Esophagus squamous epithelium (tissue), 5 donors: ENCODE data around the gene THAP10. TPM values are rescaled to one million over a fixed set of nuclear protein-coding genes. Genes with fewer than 3 reads are reported as not detected.

ENCODE experiments used
- DNase-seq: peaks from one replicate; lab custom pipeline; 2025; lab: John Stamatoyannopoulos, UW
- H3K27ac ChIP-seq, 4 donors: fragments of 200-600 bp; sonication (generic); one replicate each; pipeline ENCODE4 v1.5.1; 2016 to 2019; ENCODE audit warnings: mild to moderate bottlenecking in 1 of 4
- H3K27me3 ChIP-seq, 4 donors: fragments of 200-600 bp; sonication (generic); 1 replicate in 3 of 4; 2 replicates in 1 of 4; pipeline versions ENCODE4 v1.5.1 to v1.6.0; 2017 to 2021; ENCODE audit warnings: antibody characterized with exemption in 1 of 4
- H3K36me3 ChIP-seq, 3 donors: fragments of 200-600 bp; sonication (generic); one replicate each; pipeline ENCODE4 v1.5.1; 2016 to 2019
- H3K4me1 ChIP-seq, 3 donors: fragments of 200-600 bp; sonication (generic); one replicate each; pipeline ENCODE4 v1.5.1; 2017 to 2019
- H3K4me3 ChIP-seq, 4 donors: fragments of 200-600 bp; sonication (generic); 1 replicate in 3 of 4; 2 replicates in 1 of 4; pipeline ENCODE4 v1.5.1; 2016 to 2019; ENCODE audit warnings: mild to moderate bottlenecking in 2 of 4, moderate library complexity in 1 of 4
- H3K9me3 ChIP-seq, 3 donors: fragments of 200-600 bp; sonication (generic); one replicate each; pipeline ENCODE4 v1.5.1; 2016 to 2019
- POLR2A ChIP-seq, 4 donors: fragments of 450-650 bp; IDR thresholded peaks; one replicate each; pipeline ENCODE4 v1.6.1; 2017; ENCODE audit warnings: antibody characterized with exemption in 4 of 4, mild to moderate bottlenecking in 4 of 4, moderate library complexity in 3 of 4
- WGBS, 2 donors: methylation state at CpG; one replicate each; pipeline ENCODE4 v1.1.5; 2018; 5-methylcytosine and 5-hydroxymethylcytosine counted together
- intact Hi-C: fragments of 100-400 bp; cut with DNase I; formaldehyde crosslinking; loops from one replicate; pipeline ENCODE4 v1.15.0; 2022
- total RNA-seq, 4 donors: library from RNA; depleted of rRNA; stranded (reverse); fragments of >200 nt; gene quantifications; one replicate each; pipeline ENCODE4 v1.1.0, GENCODE V29; 2016
- TF ChIP-seq, protein P1 (sequence below), 6 experiments: fragments of 450-650 bp in 4 of 6; fragments of 200-600 bp in 2 of 6; sonication (generic) in 2 of 6; IDR thresholded peaks; one replicate each; pipeline ENCODE4 v1.5.1; 2016 to 2019; ENCODE audit warnings: antibody characterized with exemption in 6 of 6, mild to moderate bottlenecking in 4 of 6, moderate library complexity in 4 of 6
- donor health status: DM: yes; HTN: yes; CAD: no.

Gene THAP10
- total RNA-seq = 1 to 10 TPM; 1.5 to 3.0 (median 2.3) TPM

DNA sequence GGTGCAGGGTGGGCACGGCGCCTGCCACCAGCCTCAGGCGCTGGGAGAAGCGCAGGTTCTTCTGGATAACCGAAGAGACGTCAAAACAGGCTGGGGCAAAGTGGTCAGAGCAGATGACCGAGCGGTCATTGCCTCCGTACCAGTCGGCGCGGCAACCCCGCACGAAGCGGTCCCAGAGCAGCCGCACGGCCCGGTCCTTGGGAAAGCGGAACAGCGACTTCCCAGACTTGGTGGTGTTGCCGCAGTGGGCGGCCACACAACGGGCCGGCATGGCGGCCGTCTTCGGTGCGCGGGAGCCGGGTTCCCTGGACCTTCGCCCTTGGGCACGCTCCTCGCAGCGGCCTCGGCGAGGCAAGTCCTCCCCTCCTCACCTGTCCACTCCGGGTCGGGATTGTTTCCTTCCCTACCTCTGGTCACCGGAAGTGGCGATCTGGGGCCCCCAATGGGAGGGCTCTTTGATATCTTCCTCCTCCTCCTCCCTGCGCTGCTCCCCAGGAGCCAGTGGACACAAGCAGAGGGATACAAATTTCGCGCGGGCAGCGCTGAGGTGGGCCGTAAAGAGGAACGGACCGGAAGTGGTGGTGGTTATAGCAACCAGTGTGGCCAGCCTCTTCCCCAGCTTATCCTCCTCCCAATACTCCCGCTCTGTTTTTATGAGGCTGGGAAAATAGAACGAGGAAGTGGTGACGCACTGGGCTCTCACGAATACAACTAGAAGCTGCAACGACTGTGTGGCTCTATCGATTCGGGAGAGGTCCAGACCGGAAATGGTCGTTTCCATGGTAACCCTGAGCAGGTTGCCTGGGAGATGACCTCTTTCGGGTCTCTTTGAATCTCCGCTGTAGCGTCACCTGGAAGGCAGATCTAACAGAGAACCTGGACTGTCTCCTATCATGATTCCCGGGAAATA lies at the start of gene THAP10, which contains the start of gene LRRC49:
TSS of gene THAP10 (minus strand) at position 432 of the 910 bp plus-strand sequence. CDS start at position 271, 161 bp downstream.
TSS of gene LRRC49 (plus strand) at position 825 of the 910 bp plus-strand sequence. CDS start at position 894, 69 bp downstream.
- intact Hi-C loops = no loop called here
- H3K27me3 ChIP-seq = no peaks in the 10 kb centered on the region
- no peaks in the 10 kb centered on the region for H3K9me3 ChIP-seq
- DNase-seq = peak; percentile 30
- TF ChIP-seq POLR2A (IDR thresholded peaks at IDR 0.05) = no peak
- TF ChIP-seq, protein P1, sequence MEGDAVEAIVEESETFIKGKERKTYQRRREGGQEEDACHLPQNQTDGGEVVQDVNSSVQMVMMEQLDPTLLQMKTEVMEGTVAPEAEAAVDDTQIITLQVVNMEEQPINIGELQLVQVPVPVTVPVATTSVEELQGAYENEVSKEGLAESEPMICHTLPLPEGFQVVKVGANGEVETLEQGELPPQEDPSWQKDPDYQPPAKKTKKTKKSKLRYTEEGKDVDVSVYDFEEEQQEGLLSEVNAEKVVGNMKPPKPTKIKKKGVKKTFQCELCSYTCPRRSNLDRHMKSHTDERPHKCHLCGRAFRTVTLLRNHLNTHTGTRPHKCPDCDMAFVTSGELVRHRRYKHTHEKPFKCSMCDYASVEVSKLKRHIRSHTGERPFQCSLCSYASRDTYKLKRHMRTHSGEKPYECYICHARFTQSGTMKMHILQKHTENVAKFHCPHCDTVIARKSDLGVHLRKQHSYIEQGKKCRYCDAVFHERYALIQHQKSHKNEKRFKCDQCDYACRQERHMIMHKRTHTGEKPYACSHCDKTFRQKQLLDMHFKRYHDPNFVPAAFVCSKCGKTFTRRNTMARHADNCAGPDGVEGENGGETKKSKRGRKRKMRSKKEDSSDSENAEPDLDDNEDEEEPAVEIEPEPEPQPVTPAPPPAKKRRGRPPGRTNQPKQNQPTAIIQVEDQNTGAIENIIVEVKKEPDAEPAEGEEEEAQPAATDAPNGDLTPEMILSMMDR (IDR thresholded peaks at IDR 0.05) = no peak
- H3K36me3 ChIP-seq = no peaks in the 10 kb centered on the region
- peak within 1 kb of the TSS; percentile 53 to 87 (median 80) for H3K27ac ChIP-seq
- peak within 1 kb of the TSS; percentile 66 to 90 (median 75) for H3K4me3 ChIP-seq
- 0% methylated on average over 13 to 17 of the region's 61 CpGs for WGBS, 2 donors
- peaks cover 7 to 24% (median 8%) of the 10 kb centered on the region in 3 donors for H3K4me1 ChIP-seq

DNA sequence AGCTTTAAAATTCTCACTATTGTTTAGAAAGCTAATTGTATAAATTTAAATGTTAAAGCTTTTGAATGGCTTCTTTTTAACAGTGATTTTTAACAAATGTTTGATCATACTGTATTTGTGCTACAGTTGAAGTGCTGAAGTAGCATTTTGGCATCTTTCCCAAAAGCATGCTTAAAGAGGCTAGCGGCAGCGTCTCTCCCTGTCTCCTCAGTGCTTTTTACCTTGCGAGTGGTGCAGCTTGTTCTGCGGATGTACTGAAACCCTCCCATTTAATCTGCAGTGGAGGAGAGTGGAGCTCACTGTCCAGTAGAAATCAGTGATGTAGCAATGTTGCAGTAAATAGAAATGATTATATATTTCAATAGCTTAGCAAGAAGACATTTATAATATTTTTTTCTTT lies 44.1 kb upstream of the THAP10 start:
- intact Hi-C loops = no loop called here
- 70 to 73% methylated on average over 4 of the region's 4 CpGs for WGBS, 2 donors

DNA sequence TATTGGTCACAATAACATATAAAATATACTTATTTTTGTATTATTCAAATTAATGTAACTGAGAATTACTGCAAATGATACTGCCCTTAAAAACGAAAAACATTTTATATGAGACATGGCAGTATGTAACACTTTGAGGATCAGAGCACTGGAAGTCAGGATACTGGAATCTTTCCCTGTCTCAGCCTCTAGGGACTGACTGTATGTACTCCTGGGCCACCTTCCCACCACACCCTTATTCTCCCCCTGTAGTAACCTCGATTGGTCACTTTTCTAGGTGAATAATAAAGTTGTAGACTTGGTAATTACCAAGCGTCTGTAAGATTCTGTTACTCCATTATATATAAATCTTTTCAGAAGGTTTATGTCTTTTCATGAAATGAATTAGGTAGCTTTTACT lies 43.4 kb upstream of the THAP10 start:
- 80 to 82% methylated on average over 3 of the region's 3 CpGs for WGBS, 2 donors
- DNase-seq = no peak
- H3K36me3 ChIP-seq = no peaks in the 10 kb centered on the region

More for the DNA sequence above, 44.1 kb upstream of the THAP10 start:
- Histone ChIP-seq H3K27ac (no peak overlapping the region), H3K9me3 (no peaks in the 10 kb centered on the region), H3K4me1 (no peaks in the 10 kb centered on the region), H3K27me3 (no peaks in the 10 kb centered on the region), H3K4me3 (no peak overlapping the region), H3K36me3 (no peaks in the 10 kb centered on the region)
- no peak for DNase-seq
- TF ChIP-seq POLR2A (IDR thresholded peaks at IDR 0.05) = no peak
- TF ChIP-seq, protein P1 (IDR thresholded peaks at IDR 0.05) = no peak

DNA sequence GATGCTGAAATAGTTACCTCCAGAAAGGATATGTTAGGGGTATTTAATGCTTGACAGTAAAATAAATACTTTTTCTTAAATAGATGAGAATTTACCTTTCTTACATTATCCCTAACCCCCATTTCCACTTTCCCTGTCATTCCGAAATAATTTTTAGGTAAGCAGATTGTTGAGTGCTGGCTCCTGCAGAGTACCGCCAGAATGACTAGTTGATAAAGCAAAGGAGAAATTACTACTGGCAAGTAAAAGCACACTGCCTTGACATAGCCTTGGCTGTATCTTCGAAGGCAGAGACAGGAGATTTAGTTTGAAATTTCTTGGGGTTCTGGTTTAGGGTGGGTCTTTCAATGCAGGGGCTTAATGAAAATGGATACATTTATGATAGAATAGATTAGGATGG lies 41.2 kb upstream of the THAP10 start:
- intact Hi-C loops = no loop called here

More for the DNA sequence above, 43.4 kb upstream of the THAP10 start:
- Histone ChIP-seq H3K27ac (no peak overlapping the region), H3K4me3 (no peak overlapping the region), H3K4me1 (no peaks in the 10 kb centered on the region), H3K9me3 (no peaks in the 10 kb centered on the region), H3K27me3 (no peaks in the 10 kb centered on the region)
- intact Hi-C loops = no loop called here
- TF ChIP-seq POLR2A (IDR thresholded peaks at IDR 0.05) = no peak
- TF ChIP-seq, protein P1 (IDR thresholded peaks at IDR 0.05) = no peak

More for the DNA sequence above, 41.2 kb upstream of the THAP10 start:
- Histone ChIP-seq H3K27me3 (no peaks in the 10 kb centered on the region), H3K36me3 (no peaks in the 10 kb centered on the region), H3K27ac (no peak overlapping the region), H3K4me3 (no peak overlapping the region), H3K9me3 (no peaks in the 10 kb centered on the region), H3K4me1 (no peaks in the 10 kb centered on the region)
- TF ChIP-seq POLR2A (IDR thresholded peaks at IDR 0.05) = no peak
- TF ChIP-seq, protein P1 (IDR thresholded peaks at IDR 0.05) = no peak
- DNase-seq = no peak
- 62 to 73% methylated on average over 3 of the region's 3 CpGs for WGBS, 2 donors
